ENCODE measurements around the gene PADI1.

Gene PADI1

DNA sequence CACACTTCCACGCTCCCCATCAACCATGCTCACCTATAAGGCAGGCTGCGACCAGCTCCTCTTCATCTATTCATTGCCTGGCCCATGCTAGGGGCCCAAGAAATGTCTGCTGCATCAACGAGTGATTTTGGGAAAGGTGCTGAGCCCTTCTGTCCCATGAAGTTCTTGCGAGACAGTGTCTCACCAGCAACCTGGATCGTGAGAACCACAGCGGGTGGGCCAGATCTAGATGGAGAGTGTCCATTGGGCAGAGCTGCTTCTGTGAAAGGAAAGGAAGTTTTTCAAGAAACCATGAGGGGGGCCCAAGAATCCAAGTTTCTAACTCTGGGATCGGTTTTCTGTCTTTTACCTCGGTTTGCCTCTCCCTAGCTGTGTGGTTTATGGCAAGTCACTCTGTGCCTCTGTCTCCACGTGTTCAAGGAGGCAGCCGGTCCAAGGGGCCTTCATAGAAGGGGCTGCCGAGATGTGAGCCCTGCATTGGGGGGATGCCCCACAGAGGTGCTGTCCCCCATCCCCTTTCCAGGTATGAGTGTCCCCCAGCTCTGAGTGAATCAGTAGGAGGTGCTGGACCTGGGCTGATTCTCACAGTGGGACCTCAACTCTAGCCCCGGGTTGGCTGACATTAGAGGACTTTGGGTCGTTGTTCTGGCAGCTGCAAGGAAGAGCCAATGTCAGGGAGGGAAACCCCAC lies 8.3 kb upstream of the PADI1 start:
- no peak for DNase-seq

DNA sequence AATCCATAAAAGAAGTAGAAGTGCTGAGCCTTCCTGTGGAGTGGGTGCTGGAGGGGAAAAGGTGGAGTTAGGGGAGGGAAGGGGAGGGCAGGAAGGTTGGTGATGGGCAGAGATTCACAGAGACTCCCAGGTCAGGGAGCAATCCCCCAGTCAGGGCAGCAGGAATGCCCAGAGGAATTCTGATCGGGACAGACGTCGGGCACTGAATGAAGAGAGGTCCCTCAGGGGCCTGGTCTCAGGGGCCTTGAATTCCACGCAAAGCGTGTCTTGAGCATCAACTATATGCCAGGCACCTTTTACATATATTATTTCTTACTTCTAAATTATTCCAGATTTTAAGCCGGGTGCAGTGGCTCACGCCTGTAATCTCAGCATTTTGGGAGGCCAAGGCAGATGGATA lies 7.2 kb upstream of the PADI1 start:
- DNase-seq: no peak

DNA sequence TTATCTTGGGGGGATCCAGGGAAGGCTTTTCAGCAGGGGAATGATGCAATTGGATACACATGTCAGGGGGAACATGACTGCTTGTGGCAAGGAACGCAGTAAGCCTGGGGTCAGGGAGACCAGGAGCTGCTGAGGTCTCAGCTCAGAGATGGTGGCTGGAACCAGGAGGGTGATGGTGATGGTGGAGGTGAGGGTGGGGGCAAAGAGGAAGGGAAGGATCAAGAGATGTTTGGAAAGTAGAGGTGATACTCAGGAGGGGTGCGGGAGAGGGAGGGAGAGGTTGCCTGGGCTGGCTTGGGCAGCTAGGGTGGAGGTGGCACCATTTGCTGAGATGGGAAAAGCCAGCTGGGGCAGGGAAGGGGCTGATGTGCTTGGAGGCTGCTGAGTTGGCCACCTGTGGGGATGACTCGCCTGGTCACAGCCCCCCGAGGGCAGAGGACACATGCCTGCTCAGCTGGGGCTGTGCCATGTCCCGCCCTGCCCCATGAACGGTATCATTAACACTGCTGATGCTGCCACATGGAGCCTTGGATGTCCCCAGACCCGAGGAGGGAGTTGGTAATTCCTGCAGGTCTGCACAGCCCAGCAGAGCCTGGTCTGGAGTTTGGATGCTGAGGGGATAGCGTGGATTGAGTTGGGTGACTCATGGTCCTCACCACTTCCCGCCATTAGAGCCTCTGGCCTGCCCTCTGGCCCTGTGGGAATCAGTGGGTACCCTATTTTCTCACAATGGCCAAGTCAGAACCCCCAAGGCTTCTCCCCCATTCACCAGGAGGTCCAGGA lies 6.3 kb upstream of the PADI1 start:
- DNase-seq: no peak

DNA sequence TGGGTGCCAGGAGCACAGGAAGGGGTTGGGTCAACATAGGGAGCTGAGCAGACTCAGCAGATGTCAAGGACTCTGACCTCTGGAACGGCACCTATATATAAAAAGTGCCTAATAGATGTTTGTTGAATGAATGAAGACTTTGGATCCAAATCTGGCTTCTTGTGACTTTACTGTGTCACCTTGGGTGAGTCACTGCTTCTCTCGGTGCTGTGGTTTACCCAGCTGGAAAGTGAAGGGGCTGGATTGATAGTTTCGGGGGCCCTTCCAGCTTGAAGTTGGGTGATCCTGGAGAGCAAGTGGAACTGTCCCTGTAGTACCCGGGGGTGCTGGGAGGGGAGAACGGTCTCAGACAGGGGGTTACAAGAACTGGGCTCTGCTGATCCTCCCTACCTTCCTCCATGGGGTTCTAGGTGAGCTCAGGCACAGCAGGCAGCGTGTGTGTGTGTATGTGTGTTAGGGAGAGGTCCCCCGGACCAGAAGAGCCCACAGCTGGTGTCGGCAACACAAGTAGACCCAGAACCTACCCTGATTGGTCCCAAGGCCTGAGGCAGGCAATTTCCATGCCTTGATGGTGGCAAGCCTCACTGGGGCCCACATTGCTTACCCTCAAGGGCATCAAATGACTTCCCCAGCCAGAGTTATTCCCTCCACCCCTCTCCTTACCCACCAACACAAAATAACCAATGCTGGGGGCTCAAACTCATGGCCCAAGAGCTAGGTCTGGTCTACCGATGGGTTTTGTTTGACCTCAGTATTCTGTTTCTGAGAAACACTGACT lies 5.5 kb upstream of the PADI1 start:
- no peak for DNase-seq

DNA sequence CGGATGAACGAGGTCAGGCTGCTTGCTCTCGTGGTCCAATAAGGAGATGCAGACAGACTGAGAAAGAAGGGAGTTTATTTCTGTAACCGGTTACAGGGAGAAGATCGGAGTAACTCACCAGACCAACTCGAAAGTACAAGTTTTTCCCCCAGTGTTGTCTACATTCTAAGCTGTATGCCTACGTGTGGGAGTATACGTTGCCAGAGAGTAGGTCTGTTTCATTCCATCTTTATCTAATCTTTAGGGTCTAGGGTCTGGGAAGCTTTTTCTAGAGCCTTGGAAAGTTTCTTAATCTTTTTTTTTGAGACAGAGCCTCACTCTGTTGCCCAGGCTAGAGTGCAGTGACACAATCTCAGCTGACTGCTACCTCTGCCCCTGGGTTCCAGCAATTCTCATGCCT lies 4.7 kb upstream of the PADI1 start:
- DNase-seq: no peak

DNA sequence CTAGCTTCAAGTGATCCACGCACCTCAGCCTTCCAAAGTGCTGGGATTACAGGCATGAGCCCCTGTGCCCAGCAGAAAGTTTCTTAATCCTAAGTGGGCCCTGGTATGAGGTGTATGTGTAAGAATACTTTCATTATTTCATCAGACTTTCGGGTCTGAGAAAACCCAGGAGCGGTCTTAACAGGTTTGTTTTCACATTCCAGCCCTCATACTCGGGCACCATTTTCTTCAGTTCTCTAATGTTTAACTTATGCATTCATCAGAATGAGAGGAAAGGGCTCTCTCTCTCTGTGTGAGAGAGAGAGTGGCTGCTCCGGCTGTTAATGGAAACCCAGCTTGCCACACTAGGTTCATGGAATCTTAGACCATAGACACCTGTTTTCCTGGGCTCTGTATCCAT lies 4.2 kb upstream of the PADI1 start:
- DNase-seq: no peak

DNA sequence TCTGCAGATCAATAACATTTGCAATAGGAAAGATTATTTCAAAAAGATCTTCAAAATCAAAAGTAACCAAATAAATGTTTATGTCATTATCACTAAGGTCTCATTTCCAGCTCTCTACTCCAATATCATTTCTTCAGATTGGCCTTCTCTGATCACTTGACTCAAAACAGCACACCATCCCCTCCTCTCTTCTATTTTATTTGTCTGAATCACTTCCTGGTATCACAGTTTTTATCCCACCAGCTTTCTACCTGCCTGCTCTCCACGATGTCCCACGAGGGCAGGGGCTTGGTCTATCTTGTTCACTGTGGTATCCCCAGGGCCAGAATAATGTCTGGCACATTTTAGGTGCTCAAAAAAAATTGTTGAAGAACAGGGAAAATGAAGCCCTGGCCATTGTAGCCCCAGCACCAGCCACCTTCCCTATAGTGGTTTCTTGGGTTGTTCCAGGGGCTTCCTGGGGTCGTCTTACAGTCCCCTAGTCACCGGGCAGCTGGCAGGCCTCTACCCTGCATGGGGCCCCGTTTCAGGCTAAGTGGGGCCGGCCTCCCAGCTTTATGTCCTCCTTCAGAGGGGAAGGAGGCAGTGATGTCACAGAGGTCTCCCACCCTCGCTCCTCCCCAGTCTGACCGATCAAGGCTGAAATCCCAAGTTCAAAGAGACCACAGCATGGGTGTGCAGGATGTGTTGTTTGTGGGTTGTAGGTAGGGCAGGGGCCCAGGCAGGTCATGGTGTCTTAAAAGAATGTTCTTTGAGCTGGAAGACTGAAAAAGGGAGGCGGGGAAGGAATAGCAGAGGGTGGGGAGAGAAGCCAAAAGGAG lies 3.5 kb upstream of the PADI1 start:
- DNase-seq: no peak

DNA sequence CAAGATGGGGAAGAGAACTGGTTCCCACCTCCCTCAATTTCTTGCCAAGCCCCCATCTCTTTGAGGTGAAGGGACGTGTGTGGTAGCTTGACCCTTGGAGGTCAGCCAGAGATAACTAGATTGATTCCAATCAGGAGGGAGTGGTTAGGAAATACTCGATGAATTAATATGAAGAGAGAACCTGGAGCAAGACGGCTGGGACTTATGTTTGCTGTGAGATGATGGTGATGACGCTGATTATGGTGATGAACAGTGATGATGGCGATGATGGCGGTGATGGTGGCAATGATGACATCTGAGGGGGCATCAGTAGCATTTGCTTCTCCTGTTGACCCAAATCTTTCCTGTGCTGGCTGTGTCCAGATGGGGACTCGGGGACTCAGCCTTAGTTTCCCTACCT lies 724 bp downstream of the PADI1 start:
- no peak for DNase-seq

DNA sequence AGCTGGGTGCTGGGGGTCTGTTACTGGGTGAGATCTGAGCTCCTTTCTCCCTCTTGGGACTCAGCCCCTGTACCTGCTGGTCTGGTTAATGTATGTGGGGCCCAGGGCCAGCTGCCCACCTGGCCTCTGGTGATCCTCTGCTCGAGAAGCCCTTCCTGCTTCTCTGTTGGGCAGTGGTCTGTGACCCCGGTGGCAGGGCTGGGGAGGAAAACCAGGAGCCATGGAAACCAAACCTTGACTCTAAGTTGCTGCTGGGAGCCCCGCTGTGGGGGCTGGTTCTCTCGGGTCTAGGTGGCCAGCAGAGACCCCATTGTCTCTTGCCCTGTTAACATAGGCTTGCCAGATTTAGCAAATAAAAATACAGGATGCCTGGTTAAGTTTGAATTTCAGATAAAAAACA lies 1.3 kb downstream of the PADI1 start:
- DNase-seq: no peak

DNA sequence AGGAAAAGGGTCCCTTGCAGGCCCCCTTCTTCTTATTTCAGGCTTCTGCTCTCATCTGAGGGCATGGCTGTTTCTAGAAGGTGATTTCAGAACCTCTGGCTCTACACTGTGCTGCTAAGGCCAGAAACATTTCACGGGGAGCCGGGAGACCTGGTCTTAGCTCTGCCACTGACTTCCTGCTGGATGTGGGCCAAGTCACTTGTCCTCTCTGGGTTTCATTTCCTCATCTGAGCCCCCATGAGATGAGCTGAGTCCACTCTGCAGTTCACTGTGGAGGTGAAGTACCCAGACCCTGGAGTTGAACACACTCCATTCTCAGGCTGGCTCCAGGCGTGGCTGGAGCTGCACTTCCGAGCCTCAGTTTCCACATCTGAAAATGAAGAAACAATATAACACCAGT lies 2.1 kb downstream of the PADI1 start:
- peak in 30 of 56 donors; percentile 2 to 56 (median 10) for DNase-seq

DNA sequence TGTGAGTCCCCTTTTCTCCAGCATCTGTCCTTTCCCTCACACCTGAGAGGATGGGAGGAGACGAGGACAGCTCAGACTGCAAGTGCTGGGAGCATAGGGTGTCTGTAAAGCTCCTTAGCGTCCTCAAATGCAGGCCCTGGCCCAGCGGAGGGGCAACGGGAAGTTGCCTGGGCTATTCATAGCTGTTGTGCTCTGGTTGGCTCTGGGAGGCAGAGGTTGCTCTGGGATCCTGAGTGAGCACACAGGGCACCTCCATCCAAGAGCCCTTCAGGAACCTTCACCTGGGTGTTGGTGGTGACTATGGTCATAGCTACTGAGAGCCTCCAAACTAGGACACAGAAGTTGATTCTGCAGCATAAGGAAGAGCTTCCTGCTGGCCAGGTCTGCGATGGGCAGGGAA lies 2.6 kb downstream of the PADI1 start:
- peak in 2 of 56 donors; percentile 11 to 27 for DNase-seq

DNA sequence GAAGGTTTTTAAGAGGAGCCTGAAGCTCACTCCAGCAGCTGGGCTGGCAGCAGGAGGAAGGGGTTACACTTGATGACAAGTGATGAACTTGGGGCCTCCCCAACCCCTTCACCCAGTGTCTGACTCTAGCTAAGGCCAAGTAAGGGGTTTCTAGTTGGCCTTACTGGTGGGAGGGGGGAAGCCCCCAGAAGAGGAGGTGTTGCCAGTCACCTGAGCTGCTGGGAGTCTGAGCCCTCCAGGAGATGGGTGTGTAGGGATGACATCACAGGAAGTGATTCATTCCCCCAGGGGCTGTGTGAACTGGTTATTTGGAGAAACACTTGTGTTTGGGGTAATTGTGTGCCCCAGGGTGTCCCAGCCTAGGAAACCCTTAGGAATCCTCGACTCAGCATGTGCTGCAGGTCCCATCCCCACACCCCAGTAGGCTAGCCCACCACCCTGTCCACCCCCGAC lies 3.1 kb downstream of the PADI1 start:
- peak in 3 of 56 donors; percentile 1 to 32 (median 4) for DNase-seq

DNA sequence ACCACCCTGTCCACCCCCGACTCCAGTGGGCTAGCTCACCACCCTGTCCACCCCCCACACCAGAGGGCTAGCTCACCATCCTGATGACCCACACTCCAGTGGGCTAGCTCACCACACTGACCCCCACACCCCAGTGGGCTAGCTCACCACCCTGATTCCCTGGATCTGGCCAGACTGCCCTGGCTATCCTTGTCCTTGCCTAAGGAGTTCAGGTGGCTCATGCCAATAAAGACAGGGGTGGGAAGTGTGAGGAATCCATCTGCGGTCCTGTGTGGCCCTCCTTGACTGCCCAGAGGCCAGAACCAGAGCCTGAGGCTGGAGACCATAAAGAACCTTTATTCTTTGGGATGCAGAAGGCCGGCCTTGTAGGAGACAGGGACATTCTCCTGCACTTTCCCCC lies 3.6 kb downstream of the PADI1 start:
- peak in 1 of 56 donors; percentile 35 for DNase-seq

DNA sequence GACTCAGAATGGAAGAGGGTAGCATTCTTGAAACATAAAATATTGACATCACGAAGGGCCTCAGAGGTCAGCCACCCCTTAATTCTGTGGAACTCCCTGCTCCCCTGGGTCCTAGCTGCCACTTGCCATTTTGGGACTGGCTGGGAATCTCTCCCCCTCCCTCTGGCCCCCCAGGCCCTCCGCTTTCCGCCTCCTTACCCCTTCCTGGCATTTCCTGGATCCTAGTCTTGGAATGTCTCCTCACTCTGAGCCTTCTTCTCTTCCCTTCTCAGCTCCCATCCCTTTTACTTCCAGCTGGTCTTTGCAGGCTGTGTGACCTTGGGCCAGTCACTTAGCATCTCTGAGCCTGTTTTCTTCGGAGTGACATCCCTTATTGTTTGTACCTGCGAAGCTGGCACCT lies 4.5 kb downstream of the PADI1 start:
- DNase-seq: no peak

DNA sequence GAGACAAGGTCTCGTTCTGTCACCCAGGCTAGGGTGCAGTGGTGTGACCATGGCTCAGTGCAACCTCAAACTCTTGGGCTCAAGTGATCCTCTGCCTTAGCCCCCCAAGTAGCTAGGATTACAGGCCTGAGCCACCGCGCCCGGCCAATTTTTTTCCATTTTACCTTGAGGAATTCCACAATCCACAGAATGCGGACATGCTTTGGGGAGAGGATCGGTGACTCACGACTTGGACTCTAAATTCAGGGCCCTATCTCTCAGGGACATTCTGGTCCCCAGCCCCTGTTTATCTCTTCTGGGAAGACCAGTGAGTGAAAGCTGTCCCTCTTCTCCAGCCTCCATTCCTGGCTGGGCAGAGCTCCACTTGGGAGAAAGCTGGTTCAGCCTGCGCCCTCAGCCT lies 5.2 kb downstream of the PADI1 start:
- DNase-seq: no peak

DNA sequence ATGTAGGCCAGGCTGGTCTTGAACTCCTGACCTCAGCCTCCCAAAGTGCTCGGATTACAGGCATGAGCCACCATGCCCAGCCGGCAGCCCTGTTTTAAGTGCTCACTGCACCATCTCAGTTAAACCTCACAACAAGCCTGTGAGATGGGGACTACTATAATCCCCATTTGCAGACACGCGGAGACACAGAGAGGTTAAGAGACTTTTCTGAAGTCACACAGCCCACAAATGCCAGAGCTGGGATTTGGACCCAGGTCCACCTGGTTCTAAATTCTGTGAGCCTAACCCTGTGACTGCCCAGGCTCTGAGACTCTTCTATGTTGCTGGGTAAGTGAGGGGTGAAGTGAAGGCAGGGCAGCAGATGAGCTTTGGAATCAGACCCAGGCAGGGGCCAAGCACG lies 6.4 kb downstream of the PADI1 start:
- DNase-seq: no peak

DNA sequence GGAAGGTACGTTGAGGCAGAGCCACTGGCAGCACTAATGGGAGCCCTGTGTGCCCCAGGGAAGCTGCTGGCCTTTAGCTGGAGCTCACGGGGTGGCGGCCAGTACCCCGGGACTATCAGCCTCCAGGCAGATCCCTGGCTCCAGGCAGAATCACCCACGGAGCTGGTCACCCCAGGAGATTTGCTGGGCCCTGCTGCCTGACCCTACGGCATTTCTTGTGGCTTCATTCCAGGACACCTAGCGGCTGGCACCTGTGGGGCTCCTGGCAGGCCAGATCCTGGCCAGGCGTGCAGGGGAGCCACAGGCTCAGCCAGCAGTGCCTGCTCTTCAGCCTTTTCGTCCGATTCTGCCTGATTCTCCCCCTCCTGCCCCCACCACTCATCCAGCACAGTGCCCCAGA lies 7.1 kb downstream of the PADI1 start:
- DNase-seq: no peak

DNA sequence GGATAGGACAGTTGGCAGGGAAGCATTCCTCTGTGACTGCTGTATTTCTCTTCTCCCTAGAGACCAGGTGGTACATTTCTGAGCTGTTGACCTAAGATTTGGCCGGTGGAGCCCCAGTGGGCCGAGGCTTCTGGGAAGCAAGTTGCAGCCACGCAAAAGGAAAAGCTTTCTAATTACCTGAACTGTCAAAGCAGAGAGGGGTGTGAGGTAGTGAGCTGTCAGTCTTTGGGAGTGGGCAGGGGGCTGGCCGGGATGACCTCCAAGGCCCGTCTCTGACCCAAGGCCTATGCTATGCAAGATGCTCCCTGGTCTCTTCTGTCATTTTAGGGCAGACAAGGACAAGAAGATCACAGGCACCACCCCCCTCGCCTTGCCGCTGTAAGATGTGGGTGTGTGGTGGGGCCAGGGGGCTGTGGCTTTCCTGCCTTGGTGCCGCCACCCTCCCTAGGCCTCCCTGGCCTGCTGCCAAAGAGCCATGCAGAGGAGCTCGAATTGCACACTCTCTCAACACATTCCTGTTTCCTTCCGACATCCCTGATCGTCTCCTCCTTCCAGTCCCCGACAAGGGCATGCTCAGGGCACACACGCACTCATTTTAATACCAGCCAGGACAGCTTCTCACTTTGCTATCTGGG lies 7.7 kb downstream of the PADI1 start:
- DNase-seq: peak in 2 of 56 donors; percentile 15 to 35

DNA sequence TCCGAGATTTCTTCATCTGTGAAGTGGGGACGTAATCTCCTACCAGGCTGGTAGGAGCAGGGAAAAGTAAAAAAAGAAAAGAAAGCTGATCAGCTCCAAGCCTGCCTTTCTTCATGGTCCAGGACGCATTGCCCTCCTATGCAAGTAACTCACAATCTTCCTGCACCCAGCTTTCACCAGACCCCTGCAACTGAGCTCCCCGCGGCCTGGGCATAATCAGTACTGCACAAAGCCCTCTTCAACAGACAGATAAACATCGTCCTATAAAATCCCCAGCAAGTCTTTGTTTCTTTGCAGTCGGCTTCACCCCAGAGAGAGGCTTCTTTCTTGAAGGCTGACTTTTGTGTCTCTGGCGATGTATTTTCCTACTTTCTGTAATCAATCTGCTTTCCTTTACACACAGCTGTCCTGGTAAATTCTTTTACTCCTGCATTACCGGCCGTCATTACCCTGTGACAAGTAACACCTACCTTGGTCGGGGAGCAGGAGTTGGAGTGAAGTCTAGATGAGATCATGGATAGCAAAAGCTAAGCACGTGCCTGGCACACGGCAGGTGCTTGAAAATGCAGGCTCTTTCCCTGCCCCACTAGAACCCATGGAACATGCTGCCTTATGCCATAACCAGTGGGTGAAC lies 8.3 kb downstream of the PADI1 start:
- DNase-seq: no peak

DNA sequence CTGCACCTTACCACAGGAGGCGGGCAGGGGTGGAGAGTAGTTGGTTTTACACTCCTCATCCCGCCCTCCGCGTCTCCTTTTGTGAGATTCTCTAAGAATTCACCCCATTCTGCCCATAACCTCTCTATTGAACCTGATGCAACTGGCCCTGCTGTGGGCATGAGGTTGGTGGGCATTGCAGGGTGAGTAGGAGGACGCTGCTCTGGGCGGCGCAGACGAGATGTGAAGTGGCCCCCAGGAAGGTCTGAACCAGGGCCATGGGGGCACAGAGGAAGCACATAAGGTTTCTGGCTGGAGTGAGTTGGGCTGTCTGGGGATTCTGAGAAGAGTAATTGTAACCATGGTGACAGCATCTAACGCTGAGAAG lies 8.8 kb downstream of the PADI1 start:
- no peak for DNase-seq

Measured in nucleus accumbens (tissue), 56 donors.